ENCODE data around the gene TGM1. TPM values are rescaled to one million over a fixed set of nuclear protein-coding genes. Genes with fewer than 3 reads are reported as not detected.

The TGM1 gene
- total RNA-seq, 2 donors from 2014 or later, result 0.14 to 1.7 TPM

Other genes with a start within 250 kb of the TGM1 start
- gene CARMIL3, start 211.2 kb downstream of the TGM1 start, total RNA-seq, result under 1 TPM; 0.14 to 0.23 TPM
- 1 to 10 TPM in 1 of 2 donors, under 1 TPM in 1; 0.32 to 1.3 TPM for gene CPNE6, start 191.6 kb downstream of the TGM1 start, total RNA-seq
- gene PCK2, start 168.9 kb downstream of the TGM1 start, total RNA-seq, result 10 to 100 TPM; 18.8 to 27.4 TPM
- gene DCAF11, start 148.4 kb downstream of the TGM1 start, total RNA-seq, result 10 to 100 TPM; 32.2 to 37.1 TPM
- gene NRL, start 148.2 kb downstream of the TGM1 start, total RNA-seq, result 1 to 10 TPM; 1.1 to 1.4 TPM
- gene FITM1, start 132.5 kb downstream of the TGM1 start, total RNA-seq, result under 1 TPM in 1 of 2 donors, not detected in 1; 0.38 TPM
- gene PSME1, start 127.0 kb downstream of the TGM1 start, total RNA-seq, result 100 to 1,000 TPM; 114 to 119 TPM
- 10 to 100 TPM; 10.9 to 14.2 TPM for gene EMC9, start 121.6 kb downstream of the TGM1 start, total RNA-seq
- gene PSME2, start 116.6 kb downstream of the TGM1 start, total RNA-seq, result 10 to 100 TPM; 72.6 to 97.7 TPM
- 10 to 100 TPM; 34.9 to 53.7 TPM for gene RNF31, start 115.7 kb downstream of the TGM1 start, total RNA-seq
- gene IRF9, start 101.9 kb downstream of the TGM1 start, total RNA-seq, result 10 to 100 TPM; 53.7 to 92.4 TPM
- 1 to 10 TPM; 8.0 to 9.4 TPM for gene REC8, start 91.1 kb downstream of the TGM1 start, total RNA-seq
- 10 to 100 TPM; 24.9 to 30.6 TPM for gene IPO4, start 74.4 kb downstream of the TGM1 start, total RNA-seq
- gene TM9SF1, start 67.7 kb downstream of the TGM1 start, total RNA-seq, result 10 to 100 TPM; 30.1 to 35.2 TPM
- not detected for gene TSSK4, start 57.5 kb downstream of the TGM1 start, total RNA-seq
- 10 to 100 TPM; 41.8 to 42.7 TPM for gene CHMP4A, start 49.7 kb downstream of the TGM1 start, total RNA-seq
- 10 to 100 TPM; 22.1 to 23.1 TPM for gene MDP1, start 47.1 kb downstream of the TGM1 start, total RNA-seq
- 100 to 1,000 TPM; 121 to 125 TPM for gene NEDD8, start 30.8 kb downstream of the TGM1 start, total RNA-seq
- gene GMPR2, start 30.2 kb downstream of the TGM1 start, total RNA-seq, result 10 to 100 TPM; 34.4 to 42.0 TPM
- 10 to 100 TPM; 77.8 to 85.1 TPM for gene TINF2, start 20.6 kb downstream of the TGM1 start, total RNA-seq
- 10 to 100 TPM; 14.5 to 17.3 TPM for gene RABGGTA, start 8.4 kb upstream of the TGM1 start, total RNA-seq
- gene DHRS1, start 36.6 kb upstream of the TGM1 start, total RNA-seq, result 10 to 100 TPM; 14.0 to 17.9 TPM
- gene NOP9, start 36.7 kb upstream of the TGM1 start, total RNA-seq, result 10 to 100 TPM; 19.2 to 20.9 TPM
- 10 to 100 TPM; 10.1 to 10.8 TPM for gene CIDEB, start 44.8 kb upstream of the TGM1 start, total RNA-seq
- gene LTB4R2, start 47.0 kb upstream of the TGM1 start, total RNA-seq, result 1 to 10 TPM; 2.5 to 4.0 TPM
- gene LTB4R, start 48.3 kb upstream of the TGM1 start, total RNA-seq, result 1 to 10 TPM; 5.6 TPM
- gene ADCY4, start 71.9 kb upstream of the TGM1 start, total RNA-seq, result 10 to 100 TPM; 35.2 to 36.0 TPM
- gene RIPK3, start 76.8 kb upstream of the TGM1 start, total RNA-seq, result 1 to 10 TPM; 8.5 to 9.2 TPM
- gene NFATC4, start 105.0 kb upstream of the TGM1 start, total RNA-seq, result 10 to 100 TPM; 75.1 to 87.2 TPM
- 10 to 100 TPM; 13.1 to 15.1 TPM for gene NYNRIN, start 135.8 kb upstream of the TGM1 start, total RNA-seq
- 1 to 10 TPM; 3.5 to 4.2 TPM for gene CBLN3, start 166.5 kb upstream of the TGM1 start, total RNA-seq
- 10 to 100 TPM; 41.4 to 41.8 TPM for gene KHNYN, start 166.8 kb upstream of the TGM1 start, total RNA-seq
- 10 to 100 TPM; 31.6 to 36.4 TPM for gene SDR39U1, start 179.6 kb upstream of the TGM1 start, total RNA-seq
- gene CMA1, start 245.1 kb upstream of the TGM1 start, total RNA-seq, result 1 to 10 TPM in 1 of 2 donors, under 1 TPM in 1; 0.71 to 2.4 TPM